Measurements from ENCODE around the gene WNT7B. TPM values are rescaled to one million over a fixed set of nuclear protein-coding genes. Genes with fewer than 3 reads are reported as not detected.

WNT7B gene
- total RNA-seq, 6 experiments from 2014 or later = 0.07 to 0.14 (median 0.09) TPM; not detected in 1

- Mint-ChIP-seq H3K27ac (no peak overlapping the region), H3K9me3 (no peaks in the 10 kb centered on the region), H3K36me3 (ENCODE audit: low read depth) (no peaks in the 10 kb centered on the region), H3K4me1 (ENCODE audit: low read depth) (peaks cover 19% of the 10 kb centered on the region), H3K4me3 (no peak overlapping the region), H3K27me3 (ENCODE audit: insufficient read depth) (peaks cover 25% of the 10 kb centered on the region)
- no peak for TF ChIP-seq CTCF (IDR thresholded peaks at IDR 0.05)
- DNase-seq = no peak
Observed at GRCh38 chr22:45974498-45974897, 2.5 kb downstream of the WNT7B start.

- Mint-ChIP-seq H3K36me3 (ENCODE audit: low read depth) (no peaks in the 10 kb centered on the region), H3K9me3 (no peaks in the 10 kb centered on the region), H3K4me1 (ENCODE audit: low read depth) (peaks cover 33% of the 10 kb centered on the region), H3K27me3 (ENCODE audit: insufficient read depth) (peaks cover 27% of the 10 kb centered on the region), H3K4me3 (no peak overlapping the region), H3K27ac (no peak overlapping the region)
- DNase-seq = no peak
- no peak for TF ChIP-seq CTCF (IDR thresholded peaks at IDR 0.05)
Observed at GRCh38 chr22:45972889-45973253, 4.1 kb downstream of the WNT7B start.

- peaks cover 27% of the 10 kb centered on the region for H3K27me3 Mint-ChIP-seq (ENCODE audit: insufficient read depth)
- no peak overlapping the region for H3K27ac Mint-ChIP-seq
- no peak for TF ChIP-seq CTCF (IDR thresholded peaks at IDR 0.05)
- DNase-seq = no peak
- H3K9me3 Mint-ChIP-seq = no peaks in the 10 kb centered on the region
- no peaks in the 10 kb centered on the region for H3K36me3 Mint-ChIP-seq (ENCODE audit: low read depth)
- H3K4me3 Mint-ChIP-seq = no peak overlapping the region
- H3K4me1 Mint-ChIP-seq (ENCODE audit: low read depth) = peaks cover 29% of the 10 kb centered on the region
Observed at GRCh38 chr22:45972091-45972888, 4.7 kb downstream of the WNT7B start.

- H3K36me3 Mint-ChIP-seq (ENCODE audit: low read depth) = no peaks in the 10 kb centered on the region
- H3K27me3 Mint-ChIP-seq (ENCODE audit: insufficient read depth) = peaks cover 27% of the 10 kb centered on the region
- no peak; the same call in 1 of the 2 replicates for TF ChIP-seq CTCF (IDR thresholded peaks at IDR 0.05)
- H3K9me3 Mint-ChIP-seq = no peaks in the 10 kb centered on the region
- H3K4me1 Mint-ChIP-seq (ENCODE audit: low read depth) = peaks cover 29% of the 10 kb centered on the region
- no peak for DNase-seq
- H3K4me3 Mint-ChIP-seq = peak overlapping the region; percentile 74; the same call in 1 of the 2 replicates
- no peak overlapping the region for H3K27ac Mint-ChIP-seq
Observed at GRCh38 chr22:45971408-45972028, 5.4 kb downstream of the WNT7B start.

- TF ChIP-seq CTCF (IDR thresholded peaks at IDR 0.05) = peak; percentile 18; the same call in 1 of the 2 replicates
- Mint-ChIP-seq H3K36me3 (ENCODE audit: low read depth) (no peaks in the 10 kb centered on the region), H3K27me3 (ENCODE audit: insufficient read depth) (peaks cover 27% of the 10 kb centered on the region), H3K9me3 (no peaks in the 10 kb centered on the region), H3K4me1 (ENCODE audit: low read depth) (peaks cover 29% of the 10 kb centered on the region), H3K4me3 (peak overlapping the region; percentile 74), H3K27ac (no peak overlapping the region)
- no peak for DNase-seq
Observed at GRCh38 chr22:45970705-45971407, 6.1 kb downstream of the WNT7B start.
